ENCODE measurements around the gene ZNF747.
"Not testable (repeated sequence)": the region's sequence is repeated elsewhere in the genome, so short reads cannot be mapped to it uniquely, and the experiment has no call there.

Gene ZNF747

GRCh38 chr16:30557957-30558788 lies 23.5 kb upstream of the ZNF747 start, which contains the start of gene ZNF764:
Gene ZNF764, minus strand, starts transcription at chr16:30558374. Its CDS starts 192 bp downstream, at chr16:30558182.
- DNase-seq (ENCODE audit: low read depth) = peak; percentile 99

DNA sequence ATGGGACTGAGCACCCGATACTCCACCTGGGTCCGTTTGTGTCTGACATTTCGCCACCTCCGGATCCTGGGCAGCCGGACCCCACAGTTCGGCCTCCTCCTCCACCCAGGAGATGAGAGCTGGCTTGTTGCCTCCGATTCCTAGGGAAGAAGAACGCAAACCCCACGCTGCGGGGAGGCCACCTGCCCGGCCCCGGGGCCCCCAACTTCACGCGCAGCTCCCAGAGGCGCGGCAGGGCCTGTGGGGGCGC lies 23.0 kb upstream of the ZNF747 start:
- peak; percentile 13 for DNase-seq (ENCODE audit: low read depth)

DNA sequence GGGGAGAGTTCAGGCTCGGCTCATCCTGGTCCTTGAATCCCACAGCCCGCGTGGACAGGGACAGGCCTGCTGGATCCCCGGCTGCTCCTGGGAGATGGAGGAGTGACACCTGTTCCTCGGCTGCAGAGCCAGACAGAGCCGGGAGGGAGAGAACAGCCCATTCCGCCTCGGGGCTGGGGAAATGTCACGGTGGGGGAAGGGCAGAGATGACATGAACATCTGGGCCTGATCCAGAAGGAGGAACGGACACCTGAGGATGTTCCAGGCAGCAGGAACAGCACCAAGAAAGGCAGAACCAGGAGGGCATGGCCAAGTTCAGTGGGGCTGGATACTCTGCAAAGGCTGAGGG lies 21.4 kb upstream of the ZNF747 start:
- no peak for DNase-seq (ENCODE audit: low read depth)

DNA sequence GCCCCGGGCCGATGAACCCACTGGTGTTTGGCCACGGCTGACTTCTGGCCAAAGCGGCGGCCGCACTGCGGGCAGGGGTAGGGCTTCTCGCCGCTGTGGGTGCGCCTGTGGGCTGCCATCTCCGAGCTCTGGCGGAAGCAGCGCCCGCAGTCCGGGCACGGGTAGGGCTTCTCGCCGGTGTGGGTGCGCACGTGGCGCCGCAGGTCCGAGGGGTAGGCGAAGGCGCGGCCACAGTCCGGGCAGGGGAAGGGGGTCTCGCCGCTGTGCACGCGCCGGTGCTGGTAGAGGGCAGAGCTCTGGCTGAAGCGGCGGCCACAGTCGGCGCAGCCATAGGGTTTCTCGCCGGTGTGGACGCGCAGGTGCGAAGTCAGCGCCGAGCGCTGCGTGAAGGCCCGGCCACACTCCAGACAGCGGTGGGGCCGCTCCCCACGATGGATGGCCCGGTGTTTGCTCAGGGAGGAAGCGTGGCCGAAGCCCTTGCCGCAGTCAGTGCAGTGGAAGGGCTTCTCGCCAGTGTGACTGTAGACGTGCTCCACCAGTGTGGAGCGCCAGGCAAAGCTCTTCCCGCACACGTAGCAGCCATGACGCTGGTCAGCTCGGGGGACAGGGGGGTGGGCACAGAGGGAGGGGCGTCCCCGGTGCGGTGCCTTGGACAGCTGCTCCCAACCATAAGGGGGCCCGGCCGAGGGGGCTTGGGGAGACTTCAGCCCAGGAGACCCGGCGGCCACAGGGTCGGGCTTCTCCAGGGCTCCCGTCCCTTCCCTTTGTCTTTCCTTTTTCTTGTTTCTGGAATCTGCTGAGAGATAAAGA lies 20.9 kb upstream of the ZNF747 start:
- DNase-seq (ENCODE audit: low read depth) = no peak

DNA sequence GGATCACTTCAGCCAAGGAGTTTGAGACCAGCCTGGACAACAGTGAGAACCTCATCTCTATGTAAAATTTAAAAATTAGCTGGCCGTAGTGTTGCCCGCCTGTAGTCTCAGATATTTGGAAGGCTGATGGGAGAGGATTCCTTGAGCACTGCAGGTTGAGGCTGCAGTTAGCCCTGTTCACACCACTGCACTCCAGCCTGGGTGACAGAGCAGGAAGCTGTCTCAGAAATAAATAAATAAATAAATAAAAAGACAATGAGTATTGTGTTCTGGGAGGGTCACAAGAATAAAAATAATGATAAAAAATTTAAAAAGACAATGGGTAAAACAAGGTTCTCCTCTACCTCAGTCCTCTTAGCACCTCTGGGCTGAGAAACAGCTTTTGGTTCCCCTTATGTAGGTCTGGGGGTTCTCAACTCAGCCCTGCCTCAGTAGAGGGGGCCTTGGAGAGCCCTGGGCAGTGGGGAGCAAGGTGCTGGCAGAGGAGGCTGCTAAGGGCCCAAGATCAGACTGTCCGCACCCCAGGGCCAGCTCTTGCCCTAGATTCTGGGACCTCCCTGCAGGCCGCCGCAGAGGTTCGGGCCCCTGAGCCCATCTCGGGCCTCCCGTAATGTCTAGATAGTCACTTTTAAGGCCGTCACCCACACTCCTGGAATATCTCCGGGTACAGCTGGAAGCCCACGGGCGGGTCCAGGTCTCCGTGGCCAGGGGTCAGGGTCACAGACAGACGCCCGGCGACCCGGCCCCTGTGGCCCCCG lies 20.1 kb upstream of the ZNF747 start:
- DNase-seq (ENCODE audit: low read depth) = no peak

- DNase-seq (ENCODE audit: low read depth) = no peak
Observed at GRCh38 chr16:30553393-30553899, 18.8 kb upstream of the ZNF747 start.

GRCh38 chr16:30552956-30553355 lies 18.3 kb upstream of the ZNF747 start:
- DNase-seq (ENCODE audit: low read depth) = no peak

GRCh38 chr16:30551781-30552180 lies 17.1 kb upstream of the ZNF747 start:
- DNase-seq (ENCODE audit: low read depth) = no peak

GRCh38 chr16:30548416-30549253 lies 14.0 kb upstream of the ZNF747 start:
- DNase-seq (ENCODE audit: low read depth) = no peak

- no peak for DNase-seq (ENCODE audit: low read depth)
Observed at GRCh38 chr16:30546115-30546514, 11.5 kb upstream of the ZNF747 start.

- no peak for DNase-seq (ENCODE audit: low read depth)
Observed at GRCh38 chr16:30543067-30543466, 8.4 kb upstream of the ZNF747 start.

GRCh38 chr16:30541502-30542329 lies 7.1 kb upstream of the ZNF747 start:
- DNase-seq (ENCODE audit: low read depth) = peak; percentile 76

GRCh38 chr16:30540916-30541464 lies 6.3 kb upstream of the ZNF747 start:
- DNase-seq (ENCODE audit: low read depth) = not testable (repeated sequence)

- DNase-seq (ENCODE audit: low read depth) = not testable (repeated sequence)
Observed at GRCh38 chr16:30539986-30540526, 5.4 kb upstream of the ZNF747 start.

DNA sequence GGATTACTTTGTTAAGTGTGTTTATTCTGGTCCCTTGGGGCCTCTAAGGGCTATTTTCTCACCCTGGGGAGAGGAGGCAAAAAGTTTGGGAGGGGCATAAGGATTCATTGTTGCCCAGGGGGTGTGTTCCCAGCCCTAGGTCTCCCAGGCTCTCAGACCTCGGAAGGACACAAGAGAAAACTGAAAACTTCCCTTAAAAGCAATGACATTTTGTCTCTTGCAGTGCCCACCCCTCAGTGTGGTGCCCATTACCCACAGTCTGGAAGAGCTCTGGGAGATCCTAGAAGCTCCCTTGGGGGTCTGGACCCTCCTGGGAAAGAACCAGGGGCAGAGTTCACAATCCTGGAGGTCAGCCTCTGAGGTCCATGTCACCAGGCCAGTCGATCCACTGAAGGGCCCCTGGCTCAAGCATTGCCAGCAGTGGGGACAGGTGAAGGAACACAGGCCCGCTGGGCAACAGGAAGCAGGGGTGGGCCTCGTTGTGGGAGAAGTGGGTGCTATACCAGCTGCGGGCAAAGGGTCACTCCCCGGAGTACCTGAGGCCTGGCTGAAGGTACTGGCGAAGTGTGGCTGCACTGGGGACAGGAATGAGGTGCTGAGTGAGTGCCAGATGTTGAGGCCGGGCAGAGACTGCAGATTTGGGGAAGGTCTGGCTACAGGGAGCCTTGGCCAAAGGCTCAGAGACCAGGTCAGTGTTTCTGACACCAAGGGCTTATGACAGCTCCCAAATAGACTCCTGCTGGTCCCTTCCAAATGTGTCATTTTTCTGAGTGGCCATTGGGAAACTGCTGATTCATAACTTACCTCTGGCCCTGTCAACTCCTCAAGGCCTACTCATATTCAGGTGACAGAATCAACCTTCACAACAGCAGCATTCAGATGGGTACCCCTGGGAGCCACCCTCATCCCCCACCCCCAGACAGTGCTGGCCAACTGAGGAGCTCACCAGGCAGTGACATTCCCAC lies 4.6 kb upstream of the ZNF747 start:
- DNase-seq (ENCODE audit: low read depth) = no peak

- DNase-seq (ENCODE audit: low read depth) = not testable (repeated sequence)
Observed at GRCh38 chr16:30536391-30537024, 1.9 kb upstream of the ZNF747 start.

DNA sequence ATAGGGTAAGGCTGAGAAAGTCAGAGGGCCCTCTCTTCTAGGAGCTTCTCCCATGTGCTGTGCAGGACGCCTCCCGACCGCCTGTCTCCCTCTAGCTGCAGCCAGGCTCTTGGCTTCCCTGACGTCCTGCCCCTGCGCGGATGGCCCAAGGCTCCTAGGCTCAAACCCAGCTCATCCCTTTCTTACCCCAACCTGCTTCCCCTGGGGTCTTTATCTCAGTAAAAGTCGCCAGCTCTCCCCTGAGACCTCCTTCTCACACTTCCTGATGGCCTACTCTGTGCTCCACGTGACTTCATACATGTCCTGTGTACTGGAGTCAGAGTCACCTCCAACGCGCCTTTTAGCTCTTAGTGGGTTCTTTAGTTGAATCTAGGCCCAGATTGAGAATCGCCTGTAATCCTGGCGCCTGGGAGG lies 1.1 kb upstream of the ZNF747 start:
- peak; percentile 79 for DNase-seq (ENCODE audit: low read depth)

- no peak for DNase-seq (ENCODE audit: low read depth)
Observed at GRCh38 chr16:30535106-30535776, 583 bp upstream of the ZNF747 start.

All from EH (cell line).